Left cardiac atrium (tissue), 4 donors: ENCODE measurements around the gene WDPCP. TPM values are rescaled to one million over a fixed set of nuclear protein-coding genes. Genes with fewer than 3 reads are reported as not detected.
"Not testable (repeated sequence)": the region's sequence is repeated elsewhere in the genome, so short reads cannot be mapped to it uniquely, and the experiment has no call there.

ENCODE experiments used
- ATAC-seq, 2 donors: fragments of 200-7000 bp; cut with Tn5 transposase; one replicate each; pipeline ENCODE4 v1.9.1; 2020; ENCODE audit warnings: mild to moderate bottlenecking in 2 of 2, moderate library complexity in 2 of 2
- DNase-seq: peaks from one replicate; pipeline ENCODE4 v3.0.0-alpha.2; 2020
- intact Hi-C, 2 donors: fragments of 100-400 bp; cut with DNase I; formaldehyde crosslinking; loops; one replicate each; pipeline versions ENCODE4 v1.14.1 to v1.15.1; 2022 to 2023
- total RNA-seq, 2 donors: library from RNA; stranded (reverse); fragmentation: NEBNext Ultra II Directional; extraction: Animal tissue kit (Norgen Biotek cat#: 25700); gene quantifications; one replicate each; pipeline ENCODE4 v1.2.1, GENCODE V29; 2021
- donor health status: DM: no; HTN: yes; CAD: no.
- donor health status: DM: no; HTN: yes; CAD: no; lungs with severe emphysema.
- donor health status: DM: yes; HTN: yes; CAD: no.
- donor health status: Dilated cardiomyopathy.

The WDPCP gene
- total RNA-seq, 2 donors from 2014 or later, result 12.4 to 13.9 TPM

DNA sequence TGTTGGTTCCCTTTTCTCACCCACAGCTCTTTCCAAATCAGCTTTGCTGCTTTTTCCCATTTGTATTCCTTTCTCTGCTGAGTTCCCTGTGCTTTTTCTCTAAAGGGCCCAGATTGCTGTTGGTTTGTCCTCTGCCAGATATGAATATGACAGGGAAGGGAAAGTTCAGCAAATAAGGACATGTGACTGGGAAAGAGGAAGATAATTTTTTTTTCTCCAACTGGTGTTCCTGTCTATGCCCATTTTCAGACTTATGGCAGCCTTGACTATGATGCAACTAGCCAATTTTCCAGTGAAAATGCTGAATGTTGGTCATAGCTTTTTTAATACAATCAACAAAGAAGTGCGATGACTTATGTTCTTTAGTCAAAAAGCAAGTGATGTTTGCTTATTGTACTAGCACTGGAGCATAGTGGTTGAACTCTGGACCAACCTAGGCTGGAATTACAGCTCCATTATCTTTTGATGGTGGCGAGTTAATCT lies 8.2 kb upstream of the WDPCP start:
- peak in 1 of 2 donors; percentile 40 for ATAC-seq
- DNase-seq, result no peak
- intact Hi-C loops, result no loop called here

- ATAC-seq (no peak), DNase-seq (no peak)
- intact Hi-C loops, result no loop called here
Measured at GRCh38 chr2:63594660-63595059, 6.4 kb upstream of the WDPCP start.

- no peak for ATAC-seq
- intact Hi-C loops, result no loop called here
- DNase-seq, result no peak
Measured at GRCh38 chr2:63591566-63592175, 3.4 kb upstream of the WDPCP start.

DNA sequence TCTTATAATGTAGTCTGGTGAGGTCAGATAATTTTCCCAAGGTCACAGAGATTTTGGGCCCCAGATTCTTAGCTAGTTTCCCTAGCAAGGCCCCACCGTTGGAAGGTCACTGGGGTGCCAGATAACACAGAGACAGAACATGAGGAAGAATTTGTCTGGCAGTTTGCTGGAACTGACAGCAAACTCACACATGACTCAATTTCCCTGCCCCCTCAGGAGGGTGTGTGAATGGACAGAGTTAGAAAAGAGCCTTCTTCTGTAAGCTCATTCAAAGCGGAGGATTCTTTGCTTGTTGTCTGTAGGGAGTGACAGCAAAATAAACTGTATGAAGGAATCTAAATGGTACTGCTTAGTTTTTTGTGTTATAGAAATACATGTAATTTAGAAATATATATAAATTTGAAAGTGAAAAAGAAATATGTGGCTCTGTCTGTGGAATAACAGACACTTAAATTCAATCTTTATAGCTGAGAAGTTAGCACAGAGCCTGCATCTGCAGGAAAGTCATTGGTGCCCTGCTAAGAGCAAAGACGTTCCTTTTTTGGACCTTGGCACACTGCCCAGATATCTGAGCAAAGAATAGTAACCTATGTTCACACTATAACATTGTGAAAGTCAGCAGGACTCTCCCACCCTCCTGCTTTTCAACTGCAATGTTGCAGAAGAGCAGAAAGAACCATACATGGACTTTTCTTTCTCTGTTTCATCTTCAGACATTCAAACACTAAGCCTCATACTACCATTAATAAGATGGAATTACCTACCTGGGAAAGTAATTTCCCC lies 2.5 kb upstream of the WDPCP start:
- DNase-seq (peak; percentile 53), ATAC-seq (peak in 1 of 2 donors; percentile 14)
- intact Hi-C loops, result no loop called here

GRCh38 chr2:63589148-63589958 lies 1.1 kb upstream of the WDPCP start:
- DNase-seq (no peak), ATAC-seq (peak; percentile 3 to 24)
- intact Hi-C loops, result no loop called here

DNA sequence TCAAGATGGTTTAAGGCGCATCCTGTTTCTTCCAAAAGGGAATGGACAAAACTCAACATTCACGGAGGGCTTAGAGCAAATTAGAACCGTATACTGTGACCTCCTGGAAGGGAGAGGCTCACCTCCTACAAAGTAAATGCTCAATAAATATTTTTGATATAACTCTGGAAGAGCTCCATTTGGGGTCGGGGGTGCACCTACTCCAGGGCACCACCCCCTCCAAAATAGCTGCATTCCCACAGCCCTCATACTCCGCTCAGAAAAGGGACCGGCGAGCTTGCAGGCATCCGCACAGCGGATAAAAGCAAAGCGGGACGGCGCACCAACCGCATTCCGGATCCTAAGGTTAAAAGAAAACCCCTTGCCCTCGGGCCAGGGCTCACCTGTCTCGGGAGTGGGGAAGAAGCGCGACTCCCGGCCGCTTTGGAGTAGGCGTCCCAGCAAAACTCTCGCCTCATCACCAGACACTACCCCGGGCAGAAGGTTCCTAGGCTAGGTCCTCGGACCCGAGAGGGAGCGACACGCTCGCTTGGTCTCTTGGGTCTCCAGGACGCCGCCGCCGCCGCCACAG lies 378 bp downstream of the WDPCP start:
- ATAC-seq (peak in 1 of 2 donors; percentile 7), DNase-seq (no peak)
- intact Hi-C loops, result no loop called here

DNA sequence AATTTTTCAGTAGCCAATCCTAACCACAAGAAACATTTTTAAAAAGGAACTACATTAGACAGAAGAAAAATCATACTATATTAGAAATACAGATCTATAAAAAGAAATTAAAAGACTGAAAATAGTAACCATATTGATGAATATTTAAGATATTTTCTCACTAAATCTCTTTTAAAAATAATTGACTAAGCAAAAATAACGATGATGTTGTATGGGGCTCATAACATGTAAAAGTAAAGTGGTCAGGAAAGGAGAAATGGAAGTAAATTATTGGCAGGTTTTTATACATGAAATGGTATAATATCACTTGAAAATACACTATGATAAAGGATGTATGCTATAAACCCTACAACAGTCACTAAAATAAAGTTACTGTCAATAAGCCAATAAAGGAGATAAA lies 5.4 kb downstream of the WDPCP start:
- intact Hi-C loops, result no loop called here
- no peak for ATAC-seq

GRCh38 chr2:63581298-63581961 lies 6.8 kb downstream of the WDPCP start:
- DNase-seq (peak; percentile 60), ATAC-seq (peak; percentile 95 to 98)
- intact Hi-C loops, result no loop called here

More for the DNA sequence above, 5.4 kb downstream of the WDPCP start:
- DNase-seq, result no peak

- ATAC-seq (peak in 1 of 2 donors; percentile 11), DNase-seq (no peak)
- intact Hi-C loops, result no loop called here
Measured at GRCh38 chr2:63580651-63581297, 7.5 kb downstream of the WDPCP start.

DNA sequence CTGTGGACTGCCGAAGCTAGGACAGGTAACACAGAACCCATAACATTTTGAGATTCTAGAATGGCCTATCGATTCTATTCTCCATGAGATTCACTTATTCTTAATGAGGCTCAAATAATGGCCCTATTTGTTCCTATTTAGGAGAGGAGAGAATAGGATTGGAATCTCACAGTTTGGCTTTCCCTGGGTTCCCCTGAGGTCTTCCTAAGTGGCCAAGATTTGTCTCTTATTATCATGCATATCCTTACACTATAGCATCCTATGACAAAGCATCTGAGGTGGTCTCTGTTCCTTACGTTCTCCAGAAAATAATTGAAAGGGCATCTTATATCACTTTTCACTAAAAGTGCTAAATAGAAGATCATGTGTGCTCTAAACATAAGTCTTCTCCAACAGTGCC lies 9.5 kb downstream of the WDPCP start:
- no peak for DNase-seq
- intact Hi-C loops, result no loop called here
- ATAC-seq, result no peak

GRCh38 chr2:63576546-63576945 lies 11.7 kb downstream of the WDPCP start:
- ATAC-seq, result no peak
- DNase-seq, result no peak
- intact Hi-C loops, result no loop called here

- DNase-seq, ATAC-seq, intact Hi-C loops: not testable (repeated sequence)
Measured at GRCh38 chr2:63573726-63574345, 14.4 kb downstream of the WDPCP start.

DNA sequence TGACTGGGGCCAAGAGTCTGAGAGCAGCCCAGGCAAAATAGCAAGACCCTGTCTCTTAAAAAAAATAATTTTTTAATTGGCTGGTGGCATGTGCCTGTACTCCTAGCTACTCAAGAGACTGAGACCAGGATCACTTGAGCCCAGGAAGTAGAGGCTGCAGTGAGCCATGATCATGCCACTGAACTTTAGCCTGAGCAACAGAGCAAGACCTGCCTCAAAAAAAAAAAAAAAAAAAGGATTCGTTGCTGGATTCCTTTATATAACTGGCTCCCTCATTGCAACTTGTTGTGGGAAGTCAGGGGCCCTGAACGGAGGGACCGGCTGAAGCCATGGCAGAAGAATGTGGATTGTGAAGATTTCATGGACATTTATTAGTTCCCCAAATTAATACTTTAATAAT lies 15.3 kb downstream of the WDPCP start:
- ATAC-seq, DNase-seq, intact Hi-C loops: not testable (repeated sequence)

DNA sequence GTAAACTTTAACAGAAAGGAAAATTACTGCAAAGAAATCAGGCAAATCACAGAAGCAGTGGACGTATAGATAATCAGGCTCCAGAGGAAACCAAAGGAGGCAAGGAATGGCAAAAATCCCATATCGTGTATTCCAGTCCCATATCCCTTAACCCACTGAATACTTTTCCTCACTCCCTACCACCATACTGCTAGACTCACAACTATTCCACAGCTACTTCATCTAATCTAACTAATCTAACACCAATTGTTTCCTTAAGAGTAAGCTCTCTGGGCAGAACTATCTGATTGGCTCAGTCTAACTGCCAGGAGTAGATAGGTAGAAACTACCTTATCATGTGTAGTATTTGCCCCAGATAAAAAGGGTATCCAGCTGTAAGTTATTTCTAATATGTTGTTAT lies 16.3 kb downstream of the WDPCP start:
- DNase-seq, result no peak
- intact Hi-C loops, result no loop called here
- no peak for ATAC-seq

GRCh38 chr2:63571291-63571690 lies 17.0 kb downstream of the WDPCP start:
- intact Hi-C loops, result no loop called here
- DNase-seq, result no peak
- no peak for ATAC-seq

GRCh38 chr2:63569740-63570139 lies 18.5 kb downstream of the WDPCP start:
- no peak for ATAC-seq

DNA sequence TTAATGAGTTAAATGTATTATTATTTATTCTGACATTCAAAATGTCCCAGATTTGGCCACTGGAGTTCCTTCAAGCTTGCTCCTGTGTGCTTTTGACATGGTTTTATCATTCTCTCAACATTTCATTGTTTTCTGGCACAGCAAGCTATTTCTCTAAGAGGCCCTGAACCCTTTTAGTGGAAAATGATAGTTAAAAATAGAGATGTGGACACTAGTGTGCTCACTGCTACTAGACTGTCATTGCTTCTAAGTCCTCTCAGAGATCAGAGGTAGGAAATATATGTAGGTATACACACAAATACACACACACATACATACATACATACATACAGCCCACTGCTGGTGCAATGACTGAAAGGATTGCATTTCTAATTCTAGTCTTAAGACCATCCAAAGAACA lies 25.5 kb downstream of the WDPCP start:
- intact Hi-C loops, result no loop called here
- ATAC-seq (no peak), DNase-seq (no peak)

More at GRCh38 chr2:63569740-63570139, 18.5 kb downstream of the WDPCP start:
- DNase-seq, result no peak
- intact Hi-C loops, result no loop called here

DNA sequence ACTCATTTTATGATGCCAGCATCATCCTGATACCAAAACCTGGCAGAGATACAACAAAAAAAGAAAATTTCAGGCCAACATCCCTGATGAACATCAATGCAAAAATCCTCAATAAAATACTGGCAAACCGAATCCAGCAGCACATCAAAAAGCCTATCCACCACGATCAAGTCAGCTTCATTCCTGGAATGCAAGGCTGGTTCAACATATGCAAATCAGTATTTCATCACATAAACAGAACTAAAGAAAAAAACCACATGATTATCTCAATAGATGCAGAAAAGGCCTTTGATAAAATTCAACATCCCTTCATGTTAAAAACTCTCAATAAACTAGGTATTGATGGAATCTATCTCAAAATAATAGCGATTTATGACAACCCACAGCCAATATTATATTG lies 29.4 kb downstream of the WDPCP start:
- DNase-seq, intact Hi-C loops, ATAC-seq: not testable (repeated sequence)
